GM13977 (cell line): ENCODE measurements around the gene IL17C.

ENCODE experiments used
- DNase-seq: peaks from one replicate; pipeline ENCODE4 v3.0.0; 2012; ENCODE audit warnings: low spot score
- in situ Hi-C: fragments of 300-500 bp; cut with MboI; formaldehyde crosslinking; loops from one replicate; pipeline ENCODE4 v1.12.0; 2022; ENCODE audit warnings: low sequenced_read_pairs, low pct_unique_long_range_greater_than_20kb, mixed read lengths, inconsistent platforms; ENCODE audit not compliant: unreplicated experiment
- TF ChIP-seq, protein P1 (sequence below): IDR thresholded peaks from 2 replicates; pipeline ENCODE4 v1.5.1; 2012; ENCODE audit warnings: mild to moderate bottlenecking, control low read depth; ENCODE audit not compliant: insufficient read depth; ENCODE audit errors: extremely low read depth, missing control alignments

Gene IL17C

DNA sequence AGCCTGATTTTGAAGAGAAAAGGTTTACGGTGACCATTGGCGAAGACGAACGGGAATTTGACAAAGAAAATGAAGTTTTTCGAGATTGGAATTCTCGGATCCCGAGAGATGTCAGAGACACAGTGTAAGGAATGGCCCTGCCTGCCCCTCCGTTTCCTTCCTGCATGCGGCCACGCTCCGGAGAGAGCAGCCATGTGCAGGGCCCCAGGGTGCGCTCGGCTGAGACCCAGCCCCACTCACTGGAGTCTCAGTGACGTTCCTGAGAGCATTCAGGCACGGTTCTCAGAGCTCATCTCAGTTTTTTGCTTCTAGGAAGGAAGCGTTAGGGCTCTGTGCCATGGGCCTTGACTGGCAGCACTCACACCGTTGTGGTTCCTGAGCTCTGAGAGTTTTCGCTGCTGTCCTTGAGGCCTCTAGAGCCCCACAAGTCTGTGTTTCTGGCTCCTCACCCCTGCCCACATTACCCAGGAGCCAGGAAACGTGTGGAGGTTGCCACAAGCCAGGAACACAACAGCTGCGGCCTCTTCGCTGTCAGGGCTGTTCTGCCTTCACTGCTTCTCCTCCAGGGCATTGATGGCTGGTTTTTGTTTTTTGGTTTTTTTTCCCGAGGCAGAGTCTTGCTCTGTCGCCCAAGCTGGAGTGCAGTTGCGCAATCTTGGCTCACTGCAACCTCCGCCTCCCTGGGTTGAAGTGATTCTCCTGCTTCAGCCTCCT, 38.4 kb upstream of the IL17C start:
- DNase-seq, result no peak
- in situ Hi-C loops, result no loop called here
- TF ChIP-seq, protein P1, sequence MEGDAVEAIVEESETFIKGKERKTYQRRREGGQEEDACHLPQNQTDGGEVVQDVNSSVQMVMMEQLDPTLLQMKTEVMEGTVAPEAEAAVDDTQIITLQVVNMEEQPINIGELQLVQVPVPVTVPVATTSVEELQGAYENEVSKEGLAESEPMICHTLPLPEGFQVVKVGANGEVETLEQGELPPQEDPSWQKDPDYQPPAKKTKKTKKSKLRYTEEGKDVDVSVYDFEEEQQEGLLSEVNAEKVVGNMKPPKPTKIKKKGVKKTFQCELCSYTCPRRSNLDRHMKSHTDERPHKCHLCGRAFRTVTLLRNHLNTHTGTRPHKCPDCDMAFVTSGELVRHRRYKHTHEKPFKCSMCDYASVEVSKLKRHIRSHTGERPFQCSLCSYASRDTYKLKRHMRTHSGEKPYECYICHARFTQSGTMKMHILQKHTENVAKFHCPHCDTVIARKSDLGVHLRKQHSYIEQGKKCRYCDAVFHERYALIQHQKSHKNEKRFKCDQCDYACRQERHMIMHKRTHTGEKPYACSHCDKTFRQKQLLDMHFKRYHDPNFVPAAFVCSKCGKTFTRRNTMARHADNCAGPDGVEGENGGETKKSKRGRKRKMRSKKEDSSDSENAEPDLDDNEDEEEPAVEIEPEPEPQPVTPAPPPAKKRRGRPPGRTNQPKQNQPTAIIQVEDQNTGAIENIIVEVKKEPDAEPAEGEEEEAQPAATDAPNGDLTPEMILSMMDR, result no peak

DNA sequence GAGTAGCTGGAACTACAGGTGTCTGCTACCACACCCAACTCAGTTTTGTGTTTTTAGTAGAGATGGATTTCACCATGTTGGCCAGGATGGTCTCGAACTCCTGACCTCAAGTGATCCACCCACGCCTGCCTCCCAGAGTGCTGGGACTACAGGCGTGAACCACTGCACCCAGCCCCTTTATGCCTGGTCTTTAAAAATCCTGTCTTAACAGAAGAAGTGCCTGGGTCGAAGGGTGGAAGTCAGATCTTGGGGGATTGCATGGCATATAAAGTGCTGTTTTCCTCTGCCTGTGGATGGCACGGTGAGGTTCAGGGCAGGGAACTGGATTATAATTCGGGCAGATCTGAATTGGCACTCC, 37.9 kb upstream of the IL17C start:
- DNase-seq, result no peak
- TF ChIP-seq, protein P1, result no peak
- in situ Hi-C loops, result no loop called here

DNA sequence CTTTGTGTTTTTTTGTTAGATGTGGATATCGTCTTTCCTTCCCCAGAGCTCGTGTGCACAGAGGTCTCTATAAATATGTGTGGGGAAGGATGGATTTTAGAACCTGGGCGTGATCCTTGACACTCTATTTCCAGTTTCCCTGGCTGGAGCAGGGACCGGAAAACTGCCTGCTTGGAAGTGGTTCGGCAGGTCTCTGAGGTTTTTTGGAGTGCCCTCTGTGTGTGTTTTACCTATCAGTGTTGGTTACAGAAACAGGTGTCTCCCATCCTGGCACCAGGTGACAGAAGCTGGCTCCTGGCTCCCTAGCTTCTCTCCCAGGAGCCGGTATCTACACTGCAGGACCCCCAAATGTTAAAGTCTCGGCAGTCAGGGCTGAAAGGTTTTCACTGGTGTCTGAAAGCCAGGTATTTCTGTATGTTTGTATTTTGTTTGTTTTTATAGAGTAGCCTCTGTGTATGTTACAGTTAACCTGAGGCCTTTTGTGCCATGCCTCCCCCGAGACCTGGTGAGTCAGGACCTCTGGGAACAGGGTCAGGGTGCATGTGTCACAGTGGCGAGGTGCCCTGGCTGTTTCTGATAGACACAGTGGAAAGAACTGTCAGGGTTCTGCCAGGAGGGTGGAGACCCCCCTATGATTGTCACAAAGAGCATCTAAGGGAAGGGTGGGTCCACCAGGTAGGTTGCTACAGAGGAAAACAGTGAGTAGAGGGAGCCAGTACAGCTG, 36.9 kb upstream of the IL17C start:
- DNase-seq, result no peak
- TF ChIP-seq, protein P1, result no peak
- in situ Hi-C loops, result no loop called here

DNA sequence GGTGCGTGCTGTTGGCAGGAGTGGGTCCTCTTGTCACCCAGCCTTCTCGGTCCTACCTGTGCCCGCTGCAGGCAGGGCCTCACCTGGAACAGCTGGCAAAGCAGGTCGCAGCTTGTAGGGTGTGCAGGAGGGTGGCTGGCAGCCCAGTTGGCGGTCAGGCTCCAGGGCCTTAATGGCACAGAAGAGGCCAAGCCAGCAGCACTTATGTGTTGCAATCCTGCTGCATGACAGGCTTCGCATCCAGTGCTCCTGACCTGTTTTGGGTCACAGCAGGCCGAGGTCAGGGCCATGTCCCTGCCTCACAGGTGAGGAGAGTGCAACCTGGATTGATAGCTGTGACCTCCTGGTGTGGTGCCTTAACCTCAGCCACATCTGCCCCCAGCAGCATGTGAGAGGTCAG, 36.3 kb upstream of the IL17C start:
- no peak for DNase-seq
- in situ Hi-C loops, result no loop called here
- TF ChIP-seq, protein P1, result no peak

DNA sequence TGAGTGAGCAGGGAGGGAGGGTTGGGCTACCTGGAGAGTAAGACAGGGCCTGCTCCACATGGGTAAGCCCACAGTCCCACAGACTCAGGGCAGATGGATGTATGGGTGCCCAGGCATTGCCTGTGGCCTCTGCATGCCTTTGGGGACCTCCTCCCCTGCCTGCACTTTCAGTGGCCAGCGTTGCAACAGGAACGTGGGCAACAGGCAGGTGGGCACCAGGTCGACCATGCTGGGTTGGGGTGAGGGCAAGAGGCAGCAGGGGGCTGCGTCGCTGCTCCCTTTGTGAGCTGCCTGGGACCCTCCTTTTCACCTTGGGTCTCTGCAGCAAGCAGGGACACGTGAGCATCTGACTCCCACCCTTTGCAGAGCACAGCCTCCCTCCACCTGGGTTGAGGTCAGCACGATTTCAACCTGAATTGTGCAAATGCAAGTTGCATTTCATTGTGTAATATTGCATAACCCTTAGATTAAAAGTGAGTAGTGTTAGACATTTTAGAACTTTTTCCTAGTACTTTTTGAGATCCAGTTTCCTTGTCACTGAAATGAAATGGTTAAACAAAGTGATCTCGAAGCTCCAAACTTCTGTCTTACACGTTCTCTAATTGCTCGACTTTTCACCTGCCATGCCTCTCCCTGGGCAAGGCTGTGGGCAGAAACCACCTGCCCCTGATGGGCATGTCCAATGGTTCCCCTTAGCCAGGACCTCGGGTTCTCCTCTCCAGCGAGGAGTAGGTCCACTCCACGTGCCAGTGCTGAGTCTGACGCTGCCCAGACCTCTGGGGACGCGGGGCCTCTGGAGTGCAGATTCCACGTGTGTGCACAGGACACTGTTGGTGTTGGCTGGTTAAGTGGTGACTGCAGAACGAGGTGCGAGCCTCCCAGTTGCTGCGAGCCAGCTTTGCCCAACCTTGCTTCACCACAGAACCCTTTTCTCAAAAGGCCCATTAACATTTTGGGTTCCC, 32.9 kb upstream of the IL17C start:
- in situ Hi-C loops, result no loop called here
- TF ChIP-seq, protein P1, result no peak

DNA sequence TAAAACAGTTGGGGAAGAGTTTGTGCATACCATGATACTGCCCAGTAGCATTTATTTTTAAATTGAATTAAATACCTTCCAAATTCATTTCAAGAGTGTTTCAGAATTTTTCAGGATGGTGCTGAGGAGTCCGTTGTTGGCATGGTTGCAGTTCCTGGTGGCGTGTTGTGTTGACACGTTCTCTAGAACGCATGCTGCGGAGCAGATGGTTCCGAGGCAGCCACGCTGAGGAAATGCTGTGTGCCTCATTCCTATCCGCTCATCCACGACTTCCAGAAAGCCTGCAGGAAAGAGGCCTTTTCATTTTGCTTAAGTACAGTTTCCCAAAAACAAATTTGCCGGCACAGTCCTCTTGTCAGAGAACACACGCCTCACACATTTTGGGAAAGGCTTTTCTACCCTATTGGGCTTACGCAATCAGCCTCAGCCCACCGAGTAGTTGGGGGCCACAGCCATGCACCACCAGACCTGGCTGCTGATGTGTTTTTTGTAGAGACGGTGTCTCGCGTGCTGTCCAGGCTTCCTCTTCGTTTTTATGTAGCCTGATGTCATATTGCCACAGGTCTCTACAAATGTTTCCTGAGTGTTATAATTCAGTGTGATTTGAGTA, 32.1 kb upstream of the IL17C start:
- in situ Hi-C loops, result no loop called here
- DNase-seq, result no peak
- TF ChIP-seq, protein P1, result no peak

More for the DNA sequence above, 32.9 kb upstream of the IL17C start:
- DNase-seq, result no peak
